HCT116 (cell line): Measurements from ENCODE around the gene OTOGL. TPM values are rescaled to one million over a fixed set of nuclear protein-coding genes. Genes with fewer than 3 reads are reported as not detected.
A peak's percentile ranks its signal among the peaks of the same experiment; 100 is the strongest.

Source experiments
- ATAC-seq: fragments of 200-7000 bp; cut with Tn5 transposase; 2 replicates; pipeline ENCODE4 v1.9.1; 2020; ENCODE audit warnings: mild to moderate bottlenecking, moderate library complexity
- BruUV-seq: library from RNA; stranded (reverse); fragments of 400-500 nt; replicated peaks from 2 replicates; lab custom pipeline; 2021; lab: Mats Ljungman, UMichigan
- CTCF ChIA-PET: fragments of 300-600 bp; sonication (Branson Sonifier 250); formaldehyde crosslinking; loops from one replicate; lab custom pipeline; 2021; ENCODE audit warnings: antibody characterized with exemption; lab: Charles Lee
- POLR2A ChIA-PET: fragments of 300-600, 350-600 bp; sonication (Branson Sonifier 250); formaldehyde crosslinking; loops from one replicate; lab custom pipeline; 2021; ENCODE audit warnings: antibody characterized with exemption; lab: Charles Lee
- RAD21 ChIA-PET, 2 experiments: fragments of 300-600 bp; sonication (Branson Sonifier 250); formaldehyde crosslinking; loops; one replicate each; lab custom pipeline; 2023; ENCODE audit warnings: low total read pairs in 2 of 2; ENCODE audit not compliant: uncharacterized antibody in 2 of 2, unreplicated experiment in 2 of 2, low non-redundant PET in 1 of 2; lab: Charles Lee
- DNase-seq: peaks from one replicate; pipeline ENCODE4 v3.0.0-alpha.2; 2010; ENCODE audit warnings: low read depth, low spot score
- H2AFZ ChIP-seq: fragments of 200-600 bp; shearing (Covaris generic), sonication (generic); 2 replicates; pipeline ENCODE4 v1.6.1; 2017; ENCODE audit warnings: low read depth, mixed run types, mixed read lengths, antibody characterized with exemption, low read length; ENCODE audit not compliant: poor library complexity, severe bottlenecking
- H3K27ac ChIP-seq: 2 replicates; pipeline ENCODE4 v1.5.1; 2012; ENCODE audit warnings: low read depth, low read length
- H3K27me3 ChIP-seq: fragments of 200-600 bp; sonication (generic); 2 replicates; pipeline ENCODE4 v1.6.1; 2016; ENCODE audit warnings: mixed run types, low read length, mixed read lengths; ENCODE audit not compliant: insufficient read depth
- H3K36me3 ChIP-seq, 2 experiments: fragments of 200-500 bp in 1 of 2; fragments of 200-600 bp in 1 of 2; sonication (Bioruptor generic) in 1 of 2; sonication (generic) in 1 of 2; 2 replicates each; pipeline versions ENCODE4 v1.5.1 to v1.6.1; 2014 to 2016; ENCODE audit warnings: low read length in 2 of 2, inconsistent platforms in 1 of 2, mixed read lengths in 1 of 2, mixed run types in 1 of 2; ENCODE audit not compliant: insufficient read depth in 2 of 2, control insufficient read depth in 1 of 2
- H3K4me1 ChIP-seq, 2 experiments: fragments of 200-600 bp in 1 of 2; sonication (generic) in 1 of 2; 2 replicates each; pipeline versions ENCODE4 v1.5.1 to v1.6.1; 2012 to 2017; ENCODE audit warnings: low read length in 2 of 2, inconsistent platforms in 1 of 2, mild to moderate bottlenecking in 1 of 2, mixed read lengths in 1 of 2, mixed run types in 1 of 2, moderate library complexity in 1 of 2; ENCODE audit not compliant: insufficient read depth in 2 of 2, control insufficient read depth in 1 of 2
- H3K4me2 ChIP-seq: fragments of 200-600 bp; sonication (generic); 2 replicates; pipeline ENCODE4 v1.6.1; 2017; ENCODE audit warnings: mixed run types, low read length, mixed read lengths
- H3K4me3 ChIP-seq, 2 experiments: fragments of 200-600 bp in 1 of 2; sonication (generic) in 1 of 2; replicated peaks in 1 of 2; 2 replicates each; pipeline ENCODE4 v1.5.1; 2011 to 2016; ENCODE audit warnings: low read length in 2 of 2, control low read depth in 1 of 2, low read depth in 1 of 2, mild to moderate bottlenecking in 1 of 2, mixed read lengths in 1 of 2, mixed run types in 1 of 2
- H3K79me2 ChIP-seq: fragments of 200-600 bp; sonication (generic); 2 replicates; pipeline ENCODE4 v1.6.1; 2017; ENCODE audit warnings: mild to moderate bottlenecking, mixed run types, low read length, moderate library complexity, mixed read lengths; ENCODE audit not compliant: insufficient read depth
- H3K9ac ChIP-seq: fragments of 200-600 bp; sonication (generic); 2 replicates; pipeline ENCODE4 v1.6.1; 2016; ENCODE audit warnings: low read length, mixed read lengths
- H3K9me2 ChIP-seq: fragments of 200-600 bp; sonication (generic), shearing (Covaris generic); 2 replicates; pipeline ENCODE4 v1.6.1; 2017; ENCODE audit warnings: mixed run types, mild to moderate bottlenecking, moderate library complexity; ENCODE audit not compliant: insufficient read depth
- H3K9me3 ChIP-seq, 2 experiments: fragments of 200-500 bp in 1 of 2; fragments of 200-600 bp in 1 of 2; sonication (Bioruptor generic) in 1 of 2; sonication (generic) in 1 of 2; 2 replicates each; pipeline ENCODE4 v1.6.1; 2014 to 2017; ENCODE audit warnings: low read length in 2 of 2, mixed read lengths in 2 of 2, inconsistent platforms in 1 of 2, low read depth in 1 of 2, mild to moderate bottlenecking in 1 of 2, mixed run types in 1 of 2, moderate library complexity in 1 of 2; ENCODE audit not compliant: control insufficient read depth in 1 of 2, insufficient read depth in 1 of 2
- H4K20me1 ChIP-seq: fragments of 200-600 bp; sonication (generic), shearing (Covaris generic); 2 replicates; pipeline ENCODE4 v1.6.1; 2017; ENCODE audit warnings: mixed run types, mild to moderate bottlenecking, moderate library complexity; ENCODE audit not compliant: insufficient read depth
- ATF3 ChIP-seq: IDR thresholded peaks from 2 replicates; pipeline ENCODE4 v1.6.1; 2012
- CBX3 ChIP-seq: IDR thresholded peaks from 2 replicates; pipeline ENCODE4 v1.6.1; 2012; ENCODE audit warnings: low read depth
- CTCF ChIP-seq, 3 experiments: fragments of 200-600 bp in 1 of 3; sonication (generic) in 1 of 3; IDR thresholded peaks in 2 of 3; conservative IDR thresholded peaks in 1 of 3; 2 replicates each; pipeline ENCODE4 v1.5.1; 2012 to 2017; ENCODE audit warnings: low read depth in 2 of 3, low read length in 2 of 3, antibody characterized with exemption in 1 of 3, borderline replicate concordance in 1 of 3, control low read depth in 1 of 3, mild to moderate bottlenecking in 1 of 3, mixed read lengths in 1 of 3, mixed run types in 1 of 3, moderate library complexity in 1 of 3; ENCODE audit not compliant: insufficient read depth in 1 of 3
- EGR1 ChIP-seq: IDR thresholded peaks from 2 replicates; pipeline ENCODE4 v1.6.1; 2012; ENCODE audit warnings: low read depth
- EZH2phosphoT487 ChIP-seq: fragments of 200-600 bp; IDR thresholded peaks from 2 replicates; pipeline ENCODE4 v1.6.1; 2018; ENCODE audit warnings: antibody characterized with exemption, borderline replicate concordance
- FOSL1 ChIP-seq: IDR thresholded peaks from 2 replicates; pipeline ENCODE4 v1.6.1; 2012; ENCODE audit warnings: low read depth
- JUND ChIP-seq: IDR thresholded peaks from 2 replicates; pipeline ENCODE4 v1.6.1; 2012
- MAX ChIP-seq: IDR thresholded peaks from 2 replicates; pipeline ENCODE4 v1.6.1; 2012
- POLR2A ChIP-seq: IDR thresholded peaks from 2 replicates; pipeline ENCODE4 v1.7.0; 2011; ENCODE audit warnings: borderline replicate concordance; ENCODE audit not compliant: insufficient read depth, insufficient read length; ENCODE audit errors: extremely low read depth
- POLR2AphosphoS5 ChIP-seq: IDR thresholded peaks from 2 replicates; pipeline ENCODE4 v1.6.1; 2011; ENCODE audit warnings: mild to moderate bottlenecking, low read depth, low read length, moderate library complexity
- RAD21 ChIP-seq: IDR thresholded peaks from 2 replicates; pipeline ENCODE4 v1.6.1; 2012; ENCODE audit warnings: low read depth, mild to moderate bottlenecking
- REST ChIP-seq: IDR thresholded peaks from 2 replicates; pipeline ENCODE4 v1.6.1; 2012; ENCODE audit warnings: low read depth
- SIN3A ChIP-seq: IDR thresholded peaks from 2 replicates; pipeline ENCODE4 v1.6.1; 2012; ENCODE audit warnings: low read depth
- SP1 ChIP-seq: IDR thresholded peaks from 2 replicates; pipeline ENCODE4 v1.6.1; 2012; ENCODE audit warnings: low read depth
- SRF ChIP-seq: IDR thresholded peaks from 2 replicates; pipeline ENCODE4 v1.6.1; 2012; ENCODE audit warnings: low read depth
- YY1 ChIP-seq: IDR thresholded peaks from 2 replicates; pipeline ENCODE4 v1.6.1; 2011; ENCODE audit warnings: low read length, low read depth, moderate library complexity, mild to moderate bottlenecking; ENCODE audit not compliant: insufficient replicate concordance; ENCODE audit errors: extremely low read depth
- ZNF274 ChIP-seq: fragments of 200-500 bp; sonication (Bioruptor generic); IDR thresholded peaks from 2 replicates; pipeline ENCODE4 v1.6.1; 2014; ENCODE audit warnings: mild to moderate bottlenecking, low read depth, low read length, inconsistent platforms
- intact Hi-C: fragments of 100-400 bp; cut with micrococcal nuclease; formaldehyde crosslinking; loops from 2 replicates; pipeline ENCODE4 v1.10.0; 2022
- total RNA-seq: library from RNA; stranded (reverse); gene quantifications from one replicate; pipeline ENCODE4 v1.2.1, GENCODE V29; 2021; ENCODE audit not compliant: unreplicated experiment

OTOGL gene
- total RNA-seq, 1 experiment from 2014 or later: not detected

GRCh38 chr12:80413462-80413861 is 314.1 kb downstream of the OTOGL start:
- DNase-seq (no peak), ATAC-seq (no peak)
- Histone ChIP-seq H3K36me3 (no peaks in the 10 kb centered on the region), H3K4me3 (no peak overlapping the region), H3K27me3 (peaks cover 7% of the 10 kb centered on the region; the same call in 1 of the 2 replicates), H3K79me2 (no peaks in the 10 kb centered on the region), H3K9me2 (no peaks in the 10 kb centered on the region), H4K20me1 (no peaks in the 10 kb centered on the region), H3K4me2 (no peak overlapping the region), H3K9ac (no peak overlapping the region), H3K27ac (no peak overlapping the region), H2AFZ (no peak overlapping the region), H3K9me3 (no peaks in the 10 kb centered on the region), H3K4me1 (no peaks in the 10 kb centered on the region)
- 0 out of 2 replicates have a peak, but pooled peaks have one; percentile 4 for TF ChIP-seq RAD21
- no peak for TF ChIP-seq SRF
- BruUV-seq: no TSS peak
- POLR2A ChIA-PET: no interaction called here
- intact Hi-C loops: loop anchor here (2.0 to 10.0 kb wide), 3 partner anchors 219 to 845 kb away; no protein-coding TSS in a partner anchor
- CTCF ChIA-PET: interaction anchor here (0.8 to 1.7 kb wide), 4 partner anchors 8 to 844 kb away, joined by 3 to 6 read pairs (median 4); no protein-coding TSS in a partner anchor
- RAD21 ChIA-PET: no interaction called here

- ATAC-seq (no peak), DNase-seq (no peak)
- CTCF ChIA-PET: no interaction called here
- BruUV-seq: no TSS peak
- H3K9ac ChIP-seq: no peak overlapping the region
- peaks cover 7% of the 10 kb centered on the region; the same call in 1 of the 2 replicates for H3K27me3 ChIP-seq
- no peaks in the 10 kb centered on the region for H3K79me2 ChIP-seq
- H4K20me1 ChIP-seq: no peaks in the 10 kb centered on the region
- no peaks in the 10 kb centered on the region for H3K9me2 ChIP-seq
- no peak overlapping the region for H3K4me3 ChIP-seq
- no peaks in the 10 kb centered on the region for H3K9me3 ChIP-seq
- POLR2A ChIA-PET: no interaction called here
- no peaks in the 10 kb centered on the region for H3K4me1 ChIP-seq
- intact Hi-C loops: loop anchor here (10.0 kb wide), 1 partner anchor 221 kb away; no protein-coding TSS in a partner anchor
- no peak overlapping the region for H2AFZ ChIP-seq
- H3K36me3 ChIP-seq: no peaks in the 10 kb centered on the region
- no peak overlapping the region for H3K4me2 ChIP-seq
- no peak overlapping the region for H3K27ac ChIP-seq
- RAD21 ChIA-PET: no interaction called here
- TF ChIP-seq EZH2phosphoT487 (no peak), POLR2AphosphoS5 (no peak), YY1 (no peak), EGR1 (no peak), POLR2A (no peak), MAX (no peak), SIN3A (no peak), CTCF (IDR thresholded peaks at IDR 0.05 in 2 of 3, conservative IDR thresholded peaks at IDR 0.05 in 1 of 3; ENCODE audit: borderline replicate concordance in 1 of 3, insufficient read depth in 1 of 3, low read depth in 2 of 3, low read length in 2 of 3) (no peak), ZNF274 (no peak), CBX3 (no peak), FOSL1 (no peak), SP1 (no peak), REST (no peak), JUND (no peak), ATF3 (no peak)
These were observed 316.1 kb downstream of the OTOGL start for GRCh38 chr12:80415466-80415865.
